Jurkat, Clone E6-1 (cell line): Measurements from ENCODE around the gene BLM.
"Not testable (repeated sequence)": the region's sequence is repeated elsewhere in the genome, so short reads cannot be mapped to it uniquely, and the experiment has no call there.

Experiments used
- DNase-seq: peaks from one replicate; pipeline ENCODE4 v3.0.0-alpha.2; 2011; ENCODE audit warnings: low read depth, low spot score
- H3K4me3 ChIP-seq: 2 replicates; pipeline ENCODE4 v1.5.1; 2011; ENCODE audit warnings: mild to moderate bottlenecking, low read length, control low read depth, moderate library complexity

Gene BLM

GRCh38 chr15:90716317-90716975 is 700 bp upstream of the BLM start:
- peak overlapping the region; percentile 100 for H3K4me3 ChIP-seq
- no peak for DNase-seq

GRCh38 chr15:90718232-90718631 is 1.1 kb downstream of the BLM start:
- H3K4me3 ChIP-seq: peak overlapping the region; percentile 100
- no peak for DNase-seq

GRCh38 chr15:90720131-90720530 is 3.0 kb downstream of the BLM start:
- no peak overlapping the region for H3K4me3 ChIP-seq
- no peak for DNase-seq

- no peak overlapping the region for H3K4me3 ChIP-seq
- no peak for DNase-seq
Measured at GRCh38 chr15:90729261-90729660, 12.1 kb downstream of the BLM start.

GRCh38 chr15:90730290-90730689 is 13.1 kb downstream of the BLM start:
- DNase-seq: no peak
- no peak overlapping the region for H3K4me3 ChIP-seq

- H3K4me3 ChIP-seq: no peak overlapping the region
- DNase-seq: no peak
Measured at GRCh38 chr15:90735923-90736322, 18.8 kb downstream of the BLM start.

- H3K4me3 ChIP-seq, DNase-seq: not testable (repeated sequence)
Measured at GRCh38 chr15:90740545-90740944, 23.4 kb downstream of the BLM start.

GRCh38 chr15:90742087-90742486 is 24.9 kb downstream of the BLM start:
- no peak for DNase-seq
- H3K4me3 ChIP-seq: no peak overlapping the region

- H3K4me3 ChIP-seq: no peak overlapping the region
- DNase-seq: no peak
Measured at GRCh38 chr15:90743407-90743806, 26.3 kb downstream of the BLM start.

GRCh38 chr15:90744759-90745402 is 27.7 kb downstream of the BLM start:
- no peak for DNase-seq
- H3K4me3 ChIP-seq: no peak overlapping the region

GRCh38 chr15:90749754-90750153 is 32.6 kb downstream of the BLM start:
- no peak for DNase-seq
- H3K4me3 ChIP-seq: no peak overlapping the region

GRCh38 chr15:90750186-90750585 is 33.0 kb downstream of the BLM start:
- no peak for DNase-seq
- no peak overlapping the region for H3K4me3 ChIP-seq

GRCh38 chr15:90751300-90751825 is 34.2 kb downstream of the BLM start:
- DNase-seq: no peak
- no peak overlapping the region for H3K4me3 ChIP-seq

- DNase-seq: no peak
- no peak overlapping the region for H3K4me3 ChIP-seq
Measured at GRCh38 chr15:90756916-90757315, 39.8 kb downstream of the BLM start.

GRCh38 chr15:90757461-90757860 is 40.3 kb downstream of the BLM start:
- no peak for DNase-seq
- no peak overlapping the region for H3K4me3 ChIP-seq

- DNase-seq: no peak
- no peak overlapping the region for H3K4me3 ChIP-seq
Measured at GRCh38 chr15:90760661-90761232, 43.6 kb downstream of the BLM start.

- H3K4me3 ChIP-seq: no peak overlapping the region
Measured at GRCh38 chr15:90761629-90762028, 44.5 kb downstream of the BLM start.

GRCh38 chr15:90762109-90762508 is 45.0 kb downstream of the BLM start:
- DNase-seq: no peak
- no peak overlapping the region for H3K4me3 ChIP-seq

More at GRCh38 chr15:90761629-90762028, 44.5 kb downstream of the BLM start:
- DNase-seq: no peak

GRCh38 chr15:90763366-90764099 is 46.4 kb downstream of the BLM start:
- H3K4me3 ChIP-seq: no peak overlapping the region
- no peak for DNase-seq

- DNase-seq: no peak
- H3K4me3 ChIP-seq: no peak overlapping the region
Measured at GRCh38 chr15:90765531-90765930, 48.4 kb downstream of the BLM start.
